Mucosa of descending colon (tissue), 3 donors: ENCODE results near the gene RAB27A. TPM values are rescaled to one million over a fixed set of nuclear protein-coding genes. Genes with fewer than 3 reads are reported as not detected.

Experiments used
- ATAC-seq: fragments of 200-7000 bp; cut with Tn5 transposase; one replicate; pipeline ENCODE4 v1.9.1; 2020; ENCODE audit warnings: mild to moderate bottlenecking, moderate library complexity
- DNase-seq, 3 donors: peaks; one replicate each; pipeline ENCODE4 v3.0.0-alpha.2; 2020
- H3K36me3 ChIP-seq: fragments of 200-600 bp; one replicate; pipeline ENCODE4 v1.8.0; 2021; ENCODE audit warnings: low read depth, mild to moderate bottlenecking
- H3K4me1 ChIP-seq: fragments of 200-600 bp; one replicate; pipeline ENCODE4 v1.8.0; 2021; ENCODE audit warnings: low read depth, mild to moderate bottlenecking
- H3K4me3 ChIP-seq: fragments of 200-600 bp; one replicate; pipeline ENCODE4 v1.8.0; 2021; ENCODE audit warnings: mild to moderate bottlenecking
- H3K9me3 ChIP-seq: fragments of 200-600 bp; one replicate; pipeline ENCODE4 v1.8.0; 2021; ENCODE audit warnings: mild to moderate bottlenecking
- intact Hi-C, 2 donors: fragments of 100-400 bp; cut with DNase I in 1 of 2; cut with micrococcal nuclease in 1 of 2; formaldehyde crosslinking; loops; one replicate each; pipeline versions ENCODE4 v1.11.0 to v1.11.1; 2022; cut with DNase I, micrococcal nuclease
- total RNA-seq, 3 donors: library from RNA; stranded (reverse); fragmentation: NEBNext Ultra II Directional in 2 of 3; extraction: Animal tissue kit (Norgen Biotek cat#: 25700) in 2 of 3; gene quantifications; one replicate each; pipeline versions ENCODE4 v1.2.1 to v1.2.4, GENCODE V29; 2021 to 2023
- TF ChIP-seq, protein P1 (sequence below): fragments of 200-600 bp; IDR thresholded peaks from one replicate; pipeline ENCODE4 v1.8.0; 2022; ENCODE audit warnings: antibody characterized with exemption, mild to moderate bottlenecking
- donor health status: DM: no; HTN: no; CAD: no; lungs with moderate emphysema.
- donor health status: DM: no; HTN: no; CAD: no.
- donor health status: DM: no; HTN: yes; CAD: no.

The RAB27A gene
- total RNA-seq, 3 donors from 2014 or later, result 39.0 to 59.8 (median 56.7) TPM

DNA sequence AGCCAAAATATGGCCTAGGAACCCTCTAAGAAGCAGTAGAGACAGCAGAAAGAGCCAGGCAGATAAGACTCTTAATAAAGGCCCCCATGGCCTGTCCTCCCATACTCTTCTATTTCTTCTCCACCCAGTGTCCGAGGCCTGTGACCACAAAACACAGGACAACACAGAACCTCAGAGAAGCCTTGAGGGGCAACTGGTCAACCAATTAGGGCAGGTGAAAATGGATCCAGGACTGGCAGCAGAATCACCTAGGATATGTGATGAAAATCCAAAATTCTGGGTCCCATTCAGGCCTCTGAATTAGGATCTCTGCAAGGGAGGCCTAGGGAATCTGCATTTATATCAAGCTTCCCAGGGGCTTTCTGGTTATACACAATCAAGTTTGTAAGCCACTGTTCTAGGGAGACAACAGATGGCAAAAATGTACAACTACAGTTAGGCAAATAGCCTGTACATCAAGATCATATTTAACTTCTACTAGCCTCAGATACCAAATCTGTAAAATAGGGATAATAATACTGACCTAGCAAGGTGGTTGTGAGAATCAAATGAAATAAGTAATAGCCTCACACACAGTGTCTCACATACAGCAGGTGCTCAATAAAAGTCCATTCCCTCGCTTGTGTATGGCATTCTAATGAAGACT, 10.4 kb downstream of the RAB27A start:
- intact Hi-C loops, result no loop called here
- Histone ChIP-seq H3K9me3 (no peaks in the 10 kb centered on the region), H3K4me3 (no peak overlapping the region), H3K4me1 (peaks cover 6% of the 10 kb centered on the region), H3K36me3 (no peaks in the 10 kb centered on the region)
- TF ChIP-seq, protein P1, sequence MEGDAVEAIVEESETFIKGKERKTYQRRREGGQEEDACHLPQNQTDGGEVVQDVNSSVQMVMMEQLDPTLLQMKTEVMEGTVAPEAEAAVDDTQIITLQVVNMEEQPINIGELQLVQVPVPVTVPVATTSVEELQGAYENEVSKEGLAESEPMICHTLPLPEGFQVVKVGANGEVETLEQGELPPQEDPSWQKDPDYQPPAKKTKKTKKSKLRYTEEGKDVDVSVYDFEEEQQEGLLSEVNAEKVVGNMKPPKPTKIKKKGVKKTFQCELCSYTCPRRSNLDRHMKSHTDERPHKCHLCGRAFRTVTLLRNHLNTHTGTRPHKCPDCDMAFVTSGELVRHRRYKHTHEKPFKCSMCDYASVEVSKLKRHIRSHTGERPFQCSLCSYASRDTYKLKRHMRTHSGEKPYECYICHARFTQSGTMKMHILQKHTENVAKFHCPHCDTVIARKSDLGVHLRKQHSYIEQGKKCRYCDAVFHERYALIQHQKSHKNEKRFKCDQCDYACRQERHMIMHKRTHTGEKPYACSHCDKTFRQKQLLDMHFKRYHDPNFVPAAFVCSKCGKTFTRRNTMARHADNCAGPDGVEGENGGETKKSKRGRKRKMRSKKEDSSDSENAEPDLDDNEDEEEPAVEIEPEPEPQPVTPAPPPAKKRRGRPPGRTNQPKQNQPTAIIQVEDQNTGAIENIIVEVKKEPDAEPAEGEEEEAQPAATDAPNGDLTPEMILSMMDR, result no peak
- DNase-seq, result no peak
- no peak for ATAC-seq

DNA sequence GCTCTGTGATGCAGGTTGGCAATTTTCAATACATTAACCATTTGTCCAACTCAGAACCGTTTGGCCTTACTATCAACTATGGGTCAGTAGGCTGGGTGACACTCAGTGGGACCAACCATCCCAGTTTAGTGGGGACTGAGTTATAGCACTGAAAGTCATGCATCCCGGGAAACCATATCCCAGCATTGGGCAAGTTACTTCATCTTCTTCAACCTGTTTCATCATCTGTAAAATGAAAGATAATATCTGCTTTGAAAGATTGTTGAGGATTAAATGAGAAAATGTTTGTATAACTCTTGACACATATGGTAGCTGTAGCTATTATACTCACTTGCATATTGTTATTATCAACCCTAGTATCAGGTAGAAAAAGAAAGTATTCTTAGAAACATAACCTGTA, 11.9 kb downstream of the RAB27A start:
- H3K9me3 ChIP-seq, result no peaks in the 10 kb centered on the region
- DNase-seq (no peak), ATAC-seq (no peak)
- TF ChIP-seq, protein P1, result no peak
- intact Hi-C loops, result no loop called here
- no peaks in the 10 kb centered on the region for H3K36me3 ChIP-seq
- no peaks in the 10 kb centered on the region for H3K4me1 ChIP-seq
- H3K4me3 ChIP-seq, result no peak overlapping the region

DNA sequence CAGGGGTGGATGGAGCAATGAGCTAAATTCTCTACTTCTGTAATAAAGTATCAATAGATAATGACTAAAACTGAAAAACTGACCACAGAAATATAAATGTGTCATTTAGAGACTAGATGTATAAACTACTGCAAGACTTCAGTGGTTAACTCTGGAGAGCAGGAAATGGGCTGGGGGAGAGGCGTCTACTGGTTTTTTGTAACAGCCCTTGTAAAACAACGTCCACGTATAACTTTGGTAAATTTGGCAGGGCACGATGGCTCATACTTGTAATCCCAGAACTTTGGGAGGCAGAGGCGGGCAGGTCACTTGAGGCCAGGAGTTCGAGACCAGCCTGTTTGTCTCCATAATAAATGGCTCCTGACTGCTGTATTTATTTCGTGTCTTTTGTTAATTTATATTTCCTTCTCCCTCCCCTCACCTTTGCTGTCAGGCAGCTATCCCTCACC, 12.5 kb downstream of the RAB27A start:
- no peaks in the 10 kb centered on the region for H3K36me3 ChIP-seq
- intact Hi-C loops, result no loop called here
- TF ChIP-seq, protein P1, result no peak
- H3K4me3 ChIP-seq, result no peak overlapping the region
- no peaks in the 10 kb centered on the region for H3K9me3 ChIP-seq
- ATAC-seq, result peak; percentile 55
- no peak for DNase-seq
- H3K4me1 ChIP-seq, result no peaks in the 10 kb centered on the region

DNA sequence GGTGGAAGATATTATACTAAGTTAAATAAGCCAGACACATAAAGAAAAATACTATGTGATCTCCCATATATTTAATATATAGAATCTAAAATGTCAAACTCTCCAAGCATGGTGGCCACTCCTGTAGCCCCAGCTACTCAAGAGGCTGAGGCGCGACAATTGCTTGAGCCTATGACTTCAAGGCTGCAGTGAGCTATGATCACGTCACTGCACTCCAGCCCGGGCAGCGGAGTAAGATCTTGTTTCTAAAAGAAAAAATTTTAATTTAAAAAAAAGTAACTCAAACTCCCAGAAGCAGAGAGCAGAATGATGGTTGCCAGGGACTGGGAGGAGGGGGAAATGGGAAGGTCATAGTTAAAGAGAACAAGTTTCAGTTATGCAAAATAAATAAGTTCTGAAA, 13.3 kb downstream of the RAB27A start:
- no peak overlapping the region for H3K4me3 ChIP-seq
- DNase-seq (no peak), ATAC-seq (no peak)
- TF ChIP-seq, protein P1, result no peak
- no peaks in the 10 kb centered on the region for H3K9me3 ChIP-seq
- no peaks in the 10 kb centered on the region for H3K4me1 ChIP-seq
- intact Hi-C loops, result no loop called here
- no peaks in the 10 kb centered on the region for H3K36me3 ChIP-seq

GRCh38 chr15:55270291-55270690, 19.3 kb downstream of the RAB27A start:
- ATAC-seq (no peak), DNase-seq (no peak)

More at GRCh38 chr15:55270291-55270690, 19.3 kb downstream of the RAB27A start:
- no peaks in the 10 kb centered on the region for H3K36me3 ChIP-seq
- TF ChIP-seq, protein P1, result no peak
- no peaks in the 10 kb centered on the region for H3K4me1 ChIP-seq
- H3K9me3 ChIP-seq, result no peaks in the 10 kb centered on the region
- intact Hi-C loops, result no loop called here
- no peak overlapping the region for H3K4me3 ChIP-seq
